ENCODE data around the gene KIRREL1.

GRCh38 chr1:158002022-158002630, 8.7 kb downstream of the KIRREL1 start:
- TF ChIP-seq, protein P1, sequence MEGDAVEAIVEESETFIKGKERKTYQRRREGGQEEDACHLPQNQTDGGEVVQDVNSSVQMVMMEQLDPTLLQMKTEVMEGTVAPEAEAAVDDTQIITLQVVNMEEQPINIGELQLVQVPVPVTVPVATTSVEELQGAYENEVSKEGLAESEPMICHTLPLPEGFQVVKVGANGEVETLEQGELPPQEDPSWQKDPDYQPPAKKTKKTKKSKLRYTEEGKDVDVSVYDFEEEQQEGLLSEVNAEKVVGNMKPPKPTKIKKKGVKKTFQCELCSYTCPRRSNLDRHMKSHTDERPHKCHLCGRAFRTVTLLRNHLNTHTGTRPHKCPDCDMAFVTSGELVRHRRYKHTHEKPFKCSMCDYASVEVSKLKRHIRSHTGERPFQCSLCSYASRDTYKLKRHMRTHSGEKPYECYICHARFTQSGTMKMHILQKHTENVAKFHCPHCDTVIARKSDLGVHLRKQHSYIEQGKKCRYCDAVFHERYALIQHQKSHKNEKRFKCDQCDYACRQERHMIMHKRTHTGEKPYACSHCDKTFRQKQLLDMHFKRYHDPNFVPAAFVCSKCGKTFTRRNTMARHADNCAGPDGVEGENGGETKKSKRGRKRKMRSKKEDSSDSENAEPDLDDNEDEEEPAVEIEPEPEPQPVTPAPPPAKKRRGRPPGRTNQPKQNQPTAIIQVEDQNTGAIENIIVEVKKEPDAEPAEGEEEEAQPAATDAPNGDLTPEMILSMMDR (IDR thresholded peaks at IDR 0.05) = no peak
- no peak for TF ChIP-seq POLR2A (IDR thresholded peaks at IDR 0.05; ENCODE audit: low read depth)
- no peak for TF ChIP-seq EP300 (IDR thresholded peaks at IDR 0.05)
- no peak for TF ChIP-seq POLR2AphosphoS5 (IDR thresholded peaks at IDR 0.05)

All from esophagus muscularis mucosa (tissue), 4 donors.